ENCODE results near the gene PKP3. TPM values are rescaled to one million over a fixed set of nuclear protein-coding genes. Genes with fewer than 3 reads are reported as not detected.
A peak's percentile ranks its signal among the peaks of the same experiment; 100 is the strongest.

The PKP3 gene
- total RNA-seq, 1 experiment from 2014 or later: 177 TPM

- no peak within 1 kb of the TSS for H3K27ac Mint-ChIP-seq (ENCODE audit: low read depth, unreplicated experiment)
- ChIA-PET POLR2A (interaction anchor here (0.6 to 1.7 kb wide), 4 partner anchors 10 to 228 kb away, joined by 3 read pairs; no protein-coding TSS in a partner anchor), CTCF (no interaction called here)
- TF ChIP-seq CTCF (IDR thresholded peaks at IDR 0.05; ENCODE audit: unreplicated experiment): no peak
- intact Hi-C loops (cut with micrococcal nuclease): no loop called here
- H3K4me1 Mint-ChIP-seq (ENCODE audit: insufficient read depth, unreplicated experiment): peaks cover under 1% of the 10 kb centered on the region
- no TSS peak for BruUV-seq (replicated peaks)
- no peaks in the 10 kb centered on the region for H3K27me3 Mint-ChIP-seq (ENCODE audit: insufficient read depth, unreplicated experiment)
- H3K4me3 Mint-ChIP-seq (ENCODE audit: unreplicated experiment): peak within 1 kb of the TSS; percentile 34
- peak; percentile 46 for DNase-seq (ENCODE audit: unreplicated experiment)
- H3K9me3 Mint-ChIP-seq (ENCODE audit: unreplicated experiment): no peaks in the 10 kb centered on the region
- H3K36me3 Mint-ChIP-seq (ENCODE audit: insufficient read depth, unreplicated experiment): no peaks in the 10 kb centered on the region
Measured at GRCh38 chr11:441418-442274, 47.6 kb downstream of the PKP3 start, which contains the start of gene ANO9. ANO9 (minus strand) TSS chr11:442011; CDS start chr11:441926, 85 bp downstream.

- BruUV-seq (replicated peaks): no TSS peak
- CTCF ChIA-PET: interaction anchor here (0.8 to 0.9 kb wide), 2 partner anchors 9 to 47 kb away, joined by 3 read pairs; no protein-coding TSS in a partner anchor
- H3K4me1 Mint-ChIP-seq (ENCODE audit: insufficient read depth, unreplicated experiment): peaks cover 6% of the 10 kb centered on the region
Measured at GRCh38 chr11:442611-443081, 48.6 kb downstream of the PKP3 start.

GRCh38 chr11:443542-444199, 49.7 kb downstream of the PKP3 start:
- intact Hi-C loops (cut with micrococcal nuclease): no loop called here
- CTCF ChIA-PET: interaction anchor here (0.8 to 1.1 kb wide), 3 partner anchors 8 to 137 kb away, joined by 3 to 4 read pairs (median 3); no protein-coding TSS in a partner anchor
- peak; percentile 16 for DNase-seq (ENCODE audit: unreplicated experiment)

More at GRCh38 chr11:442611-443081, 48.6 kb downstream of the PKP3 start:
- no peak overlapping the region for H3K4me3 Mint-ChIP-seq (ENCODE audit: unreplicated experiment)
- POLR2A ChIA-PET: interaction anchor here (2.0 to 2.6 kb wide), 3 partner anchors 49 to 64 kb away, joined by 7 to 9 read pairs (median 8); partner anchors contain the start of gene PKP3
- H3K9me3 Mint-ChIP-seq (ENCODE audit: unreplicated experiment): no peaks in the 10 kb centered on the region
- no peak for TF ChIP-seq CTCF (IDR thresholded peaks at IDR 0.05; ENCODE audit: unreplicated experiment)
- DNase-seq (ENCODE audit: unreplicated experiment): no peak
- H3K27ac Mint-ChIP-seq (ENCODE audit: low read depth, unreplicated experiment): no peak overlapping the region
- no peaks in the 10 kb centered on the region for H3K27me3 Mint-ChIP-seq (ENCODE audit: insufficient read depth, unreplicated experiment)
- no peaks in the 10 kb centered on the region for H3K36me3 Mint-ChIP-seq (ENCODE audit: insufficient read depth, unreplicated experiment)
- intact Hi-C loops (cut with micrococcal nuclease): no loop called here

More at GRCh38 chr11:443542-444199, 49.7 kb downstream of the PKP3 start:
- H3K4me1 Mint-ChIP-seq (ENCODE audit: insufficient read depth, unreplicated experiment): peaks cover 6% of the 10 kb centered on the region
- no peak overlapping the region for H3K27ac Mint-ChIP-seq (ENCODE audit: low read depth, unreplicated experiment)
- no peaks in the 10 kb centered on the region for H3K27me3 Mint-ChIP-seq (ENCODE audit: insufficient read depth, unreplicated experiment)
- H3K9me3 Mint-ChIP-seq (ENCODE audit: unreplicated experiment): no peaks in the 10 kb centered on the region
- POLR2A ChIA-PET: interaction anchor here (0.6 to 2.6 kb wide), 9 partner anchors 27 to 236 kb away, joined by 3 to 9 read pairs (median 5); partner anchors contain the start of genes BET1L, PKP3, PSMD13 and RIC8A
- no peak for TF ChIP-seq CTCF (IDR thresholded peaks at IDR 0.05; ENCODE audit: unreplicated experiment)
- H3K36me3 Mint-ChIP-seq (ENCODE audit: insufficient read depth, unreplicated experiment): no peaks in the 10 kb centered on the region
- no TSS peak for BruUV-seq (replicated peaks)
- no peak overlapping the region for H3K4me3 Mint-ChIP-seq (ENCODE audit: unreplicated experiment)
